GM12865 (cell line): Measurements from ENCODE around the gene NPFFR1.

ENCODE experiments used
- DNase-seq: peaks from one replicate; pipeline ENCODE4 v3.0.0; 2010; ENCODE audit warnings: low read depth
- H3K4me3 ChIP-seq: 2 replicates; pipeline ENCODE4 v1.5.1; 2011; ENCODE audit warnings: mild to moderate bottlenecking, low read depth, low read length, control low read depth
- CTCF ChIP-seq: IDR thresholded peaks from 2 replicates; pipeline ENCODE4 v1.5.1; 2011; ENCODE audit warnings: low read length, control low read depth, low read depth, inconsistent platforms; ENCODE audit not compliant: insufficient read depth; ENCODE audit errors: missing control alignments

Gene NPFFR1

GRCh38 chr10:70298393-70298792, 14.6 kb upstream of the NPFFR1 start:
- TF ChIP-seq CTCF, result no peak
- no peak for DNase-seq
- H3K4me3 ChIP-seq, result no peak overlapping the region

GRCh38 chr10:70297224-70297623, 13.4 kb upstream of the NPFFR1 start:
- DNase-seq, result no peak
- no peak for TF ChIP-seq CTCF
- no peak overlapping the region for H3K4me3 ChIP-seq

- no peak for DNase-seq
- TF ChIP-seq CTCF, result no peak
- H3K4me3 ChIP-seq, result no peak overlapping the region
Measured at GRCh38 chr10:70296406-70296899, 12.6 kb upstream of the NPFFR1 start.

GRCh38 chr10:70295926-70296325, 12.1 kb upstream of the NPFFR1 start:
- no peak overlapping the region for H3K4me3 ChIP-seq
- no peak for TF ChIP-seq CTCF
- DNase-seq, result no peak

GRCh38 chr10:70295321-70295720, 11.5 kb upstream of the NPFFR1 start:
- DNase-seq, result no peak
- H3K4me3 ChIP-seq, result no peak overlapping the region
- no peak for TF ChIP-seq CTCF

- peak; percentile 76 for DNase-seq
- TF ChIP-seq CTCF, result no peak
- H3K4me3 ChIP-seq, result no peak overlapping the region
Measured at GRCh38 chr10:70293169-70293843, 9.5 kb upstream of the NPFFR1 start.

- DNase-seq, result no peak
- H3K4me3 ChIP-seq, result no peak overlapping the region
- no peak for TF ChIP-seq CTCF
Measured at GRCh38 chr10:70292004-70292403, 8.2 kb upstream of the NPFFR1 start.
